Activated naive CD8-positive, alpha-beta T cell (primary cell): ENCODE results near the gene CXCL9.

ENCODE experiments used
- H3K27ac Mint-ChIP-seq: one replicate; pipeline ENCODE4 v1.8.0; 2021; ENCODE audit warnings: mixed read lengths
- H3K27me3 Mint-ChIP-seq: one replicate; pipeline ENCODE4 v1.8.0; 2021; ENCODE audit warnings: mixed read lengths
- H3K36me3 Mint-ChIP-seq: one replicate; pipeline ENCODE4 v1.8.0; 2021; ENCODE audit warnings: mixed read lengths
- H3K4me1 Mint-ChIP-seq: one replicate; pipeline ENCODE4 v1.8.0; 2021; ENCODE audit warnings: low read depth, mixed read lengths
- H3K4me3 Mint-ChIP-seq: one replicate; pipeline ENCODE4 v1.8.0; 2021; ENCODE audit warnings: mild to moderate bottlenecking, mixed read lengths
- H3K9me3 Mint-ChIP-seq: one replicate; pipeline ENCODE4 v1.8.0; 2021; ENCODE audit warnings: low read depth, mixed read lengths

The CXCL9 gene

GRCh38 chr4:76023389-76023788 is 16.1 kb upstream of the CXCL9 start, which contains the start of gene CXCL10:
TSS of gene CXCL10 (minus strand) at chr4:76023497. CDS start at chr4:76023431, 66 bp downstream.
- H3K27me3 Mint-ChIP-seq = no peaks in the 10 kb centered on the region
- H3K36me3 Mint-ChIP-seq = no peaks in the 10 kb centered on the region
- peaks cover 21% of the 10 kb centered on the region for H3K4me1 Mint-ChIP-seq
- H3K27ac Mint-ChIP-seq = peak within 1 kb of the TSS; percentile 18
- no peaks in the 10 kb centered on the region for H3K9me3 Mint-ChIP-seq
- peak within 1 kb of the TSS; percentile 41 for H3K4me3 Mint-ChIP-seq

DNA sequence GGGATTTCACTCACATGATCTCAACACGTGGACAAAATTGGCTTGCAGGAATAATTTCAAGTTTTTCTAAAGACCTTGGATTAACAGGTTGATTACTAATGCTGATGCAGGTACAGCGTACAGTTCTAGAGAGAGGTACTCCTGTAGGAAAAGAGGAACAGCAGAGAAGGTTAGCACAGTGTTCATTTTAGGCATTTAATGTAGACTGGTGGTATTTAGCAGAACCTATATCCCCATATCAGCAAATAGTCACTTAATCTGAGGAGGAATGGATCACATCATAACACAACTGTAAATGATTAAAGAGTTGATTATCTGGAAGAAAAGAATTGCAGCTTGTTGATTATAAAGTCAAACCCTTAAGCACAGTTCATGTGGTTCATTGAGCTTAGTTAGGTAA is 15.4 kb upstream of the CXCL9 start:
- no peaks in the 10 kb centered on the region for H3K9me3 Mint-ChIP-seq
- H3K36me3 Mint-ChIP-seq = no peaks in the 10 kb centered on the region
- no peaks in the 10 kb centered on the region for H3K27me3 Mint-ChIP-seq
- peaks cover 15% of the 10 kb centered on the region for H3K4me1 Mint-ChIP-seq
- no peak overlapping the region for H3K4me3 Mint-ChIP-seq
- no peak overlapping the region for H3K27ac Mint-ChIP-seq

GRCh38 chr4:76022031-76022430 is 14.7 kb upstream of the CXCL9 start:
- H3K4me1 Mint-ChIP-seq = peaks cover 13% of the 10 kb centered on the region
- no peaks in the 10 kb centered on the region for H3K27me3 Mint-ChIP-seq
- H3K27ac Mint-ChIP-seq = no peak overlapping the region
- no peak overlapping the region for H3K4me3 Mint-ChIP-seq
- no peaks in the 10 kb centered on the region for H3K36me3 Mint-ChIP-seq
- no peaks in the 10 kb centered on the region for H3K9me3 Mint-ChIP-seq

DNA sequence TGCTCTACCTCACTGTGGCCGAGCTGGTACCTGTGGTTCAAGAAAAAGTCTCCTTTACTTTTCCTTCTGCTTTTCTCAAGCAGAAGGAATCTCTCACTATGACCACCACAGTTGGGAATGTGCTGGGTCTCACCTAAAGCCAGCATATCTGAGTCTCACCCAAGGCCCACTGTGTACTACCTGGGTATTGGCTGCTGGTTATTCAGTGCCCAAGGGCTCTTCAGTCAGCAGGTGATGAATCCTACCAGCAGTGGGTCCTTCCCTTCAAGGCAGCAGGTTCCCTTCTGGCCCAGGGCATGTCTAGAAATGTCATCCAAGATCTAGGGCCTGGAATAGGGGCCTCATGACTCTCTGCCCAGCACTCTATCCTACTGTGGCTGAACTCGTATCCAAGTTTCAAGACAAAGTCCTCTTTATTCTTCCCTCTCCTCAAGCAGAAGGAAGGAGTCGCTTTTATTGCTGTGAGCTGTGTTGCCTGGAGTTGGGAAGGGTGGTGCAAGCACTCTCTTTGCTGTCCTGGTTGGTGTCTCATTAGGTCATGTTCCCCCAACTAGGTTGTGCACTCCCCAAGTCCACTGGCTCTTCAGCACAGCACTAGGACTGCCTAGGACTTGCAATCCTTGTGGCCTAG is 9.9 kb upstream of the CXCL9 start:
- H3K4me1 Mint-ChIP-seq = no peaks in the 10 kb centered on the region
- no peaks in the 10 kb centered on the region for H3K9me3 Mint-ChIP-seq
- no peak overlapping the region for H3K27ac Mint-ChIP-seq
- no peaks in the 10 kb centered on the region for H3K36me3 Mint-ChIP-seq
- H3K27me3 Mint-ChIP-seq = no peaks in the 10 kb centered on the region
- H3K4me3 Mint-ChIP-seq = no peak overlapping the region

DNA sequence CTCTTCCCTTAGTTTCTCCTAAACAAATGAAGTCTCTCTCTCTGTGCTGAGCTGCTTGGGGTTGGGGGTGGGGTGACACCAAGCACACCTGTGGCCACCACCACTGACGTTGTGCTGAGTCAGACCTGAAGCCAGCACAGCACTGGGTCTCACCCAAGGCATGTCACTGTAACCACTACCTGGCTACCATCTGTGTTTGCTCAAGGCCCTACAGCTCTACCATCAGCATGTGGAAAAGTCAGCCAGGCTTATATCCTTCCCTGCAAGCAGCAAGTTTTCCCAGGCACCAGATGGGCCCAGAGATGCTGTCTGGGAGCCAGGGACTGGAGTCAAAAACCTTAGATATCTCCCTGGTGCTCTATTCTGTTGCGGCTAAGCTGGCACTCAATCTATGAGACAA is 9.1 kb upstream of the CXCL9 start:
- Mint-ChIP-seq H3K36me3 (no peaks in the 10 kb centered on the region), H3K4me3 (no peak overlapping the region), H3K4me1 (no peaks in the 10 kb centered on the region), H3K27ac (no peak overlapping the region), H3K9me3 (no peaks in the 10 kb centered on the region), H3K27me3 (no peaks in the 10 kb centered on the region)

GRCh38 chr4:76013540-76013939 is 6.2 kb upstream of the CXCL9 start:
- Mint-ChIP-seq H3K27ac (no peak overlapping the region), H3K4me1 (no peaks in the 10 kb centered on the region), H3K9me3 (no peaks in the 10 kb centered on the region)

DNA sequence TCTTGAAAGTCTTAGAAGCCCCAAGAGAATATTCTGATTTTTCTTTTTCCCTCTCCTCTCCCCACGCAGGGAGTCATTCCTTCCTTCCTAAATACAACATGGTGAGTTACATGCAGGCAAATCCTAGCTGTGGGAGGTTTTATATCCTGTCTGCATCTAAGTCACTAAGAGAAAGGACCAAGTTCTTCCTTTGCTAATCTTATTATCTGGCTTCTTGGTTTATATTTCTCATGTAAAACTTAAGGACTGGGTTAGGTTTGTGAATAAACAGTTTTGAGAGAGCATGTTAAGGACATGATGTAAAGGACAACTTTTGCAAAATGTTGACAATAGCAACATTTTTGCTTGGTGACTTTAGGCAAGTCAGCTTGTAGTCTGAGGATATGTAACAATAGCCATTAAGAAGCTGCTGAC is 5.1 kb upstream of the CXCL9 start:
- H3K9me3 Mint-ChIP-seq = no peaks in the 10 kb centered on the region
- H3K27me3 Mint-ChIP-seq = peaks cover 3% of the 10 kb centered on the region
- H3K36me3 Mint-ChIP-seq = no peaks in the 10 kb centered on the region
- no peak overlapping the region for H3K27ac Mint-ChIP-seq
- H3K4me1 Mint-ChIP-seq = no peaks in the 10 kb centered on the region
- H3K4me3 Mint-ChIP-seq = no peak overlapping the region

More at GRCh38 chr4:76013540-76013939, 6.2 kb upstream of the CXCL9 start:
- H3K27me3 Mint-ChIP-seq = no peaks in the 10 kb centered on the region
- H3K36me3 Mint-ChIP-seq = no peaks in the 10 kb centered on the region
- no peak overlapping the region for H3K4me3 Mint-ChIP-seq

DNA sequence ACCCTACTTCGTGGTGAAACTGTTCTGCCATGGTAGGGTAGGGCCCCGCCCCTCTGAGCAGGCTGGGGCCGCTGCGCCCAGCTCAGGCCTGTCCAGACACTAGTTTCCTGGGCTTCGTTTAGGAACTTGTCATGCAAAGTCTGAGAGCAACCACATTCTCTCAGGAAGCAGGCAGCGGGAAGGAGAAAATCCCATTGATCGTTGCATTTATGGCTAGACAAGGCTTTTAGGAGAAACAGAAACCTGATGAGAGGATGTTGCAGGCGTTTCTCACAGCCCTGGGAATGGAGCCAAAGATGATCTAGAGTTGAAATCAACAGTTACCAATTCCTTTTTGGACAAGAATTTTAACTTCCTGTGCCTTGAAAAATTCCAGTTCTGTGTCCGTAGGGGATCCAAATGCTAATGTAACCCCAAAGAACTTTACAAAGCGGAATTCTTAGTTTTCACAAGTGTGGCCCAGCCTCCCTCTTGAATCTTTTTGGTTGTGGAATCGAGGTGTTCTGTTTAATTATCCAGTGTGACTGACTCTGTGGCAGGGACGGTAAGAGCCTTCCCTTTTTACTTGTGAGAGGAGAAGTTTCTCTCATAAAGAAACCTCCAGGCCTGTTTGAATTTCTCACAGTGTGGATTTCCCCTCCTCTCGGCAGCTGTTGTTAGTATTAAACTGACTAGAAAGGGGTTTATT is 4.5 kb upstream of the CXCL9 start:
- H3K36me3 Mint-ChIP-seq = no peaks in the 10 kb centered on the region
- peaks cover 3% of the 10 kb centered on the region for H3K27me3 Mint-ChIP-seq
- H3K4me3 Mint-ChIP-seq = no peak overlapping the region
- no peaks in the 10 kb centered on the region for H3K4me1 Mint-ChIP-seq
- no peaks in the 10 kb centered on the region for H3K9me3 Mint-ChIP-seq
- no peak overlapping the region for H3K27ac Mint-ChIP-seq

DNA sequence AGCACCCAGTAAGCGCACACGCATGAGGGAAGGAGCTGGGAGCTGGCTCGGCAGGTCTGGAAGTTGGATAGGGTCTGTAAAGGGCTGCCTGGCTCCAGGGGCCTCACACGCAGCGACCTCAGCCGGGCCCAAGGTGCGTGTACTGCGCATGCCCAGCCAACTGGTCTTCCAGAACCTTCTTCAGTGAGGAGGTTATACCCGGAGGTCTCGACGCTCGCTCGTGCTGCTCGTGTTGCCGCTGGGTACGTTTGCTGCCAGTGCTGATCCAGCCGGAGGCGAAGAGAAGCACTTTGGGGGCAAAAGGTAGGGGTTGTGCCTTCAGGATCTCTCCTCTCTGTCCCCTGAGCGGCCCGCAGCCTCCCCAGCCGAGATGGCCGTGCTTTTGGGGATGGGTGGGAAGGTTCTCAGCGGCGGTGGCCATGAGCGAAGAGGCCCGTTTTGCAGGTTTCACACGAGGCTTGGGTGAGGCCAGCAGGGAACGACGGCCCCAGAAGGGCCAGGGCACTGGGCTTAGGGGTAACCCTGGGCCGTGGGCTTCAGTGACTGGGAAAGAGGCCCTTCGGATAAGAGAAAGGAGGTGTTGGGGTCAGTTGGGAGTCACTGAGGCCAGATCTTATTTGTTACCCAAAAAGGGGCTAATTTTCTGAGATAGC is 3.8 kb upstream of the CXCL9 start:
- H3K27me3 Mint-ChIP-seq = peaks cover 5% of the 10 kb centered on the region
- H3K36me3 Mint-ChIP-seq = no peaks in the 10 kb centered on the region
- H3K4me1 Mint-ChIP-seq = no peaks in the 10 kb centered on the region
- no peak overlapping the region for H3K27ac Mint-ChIP-seq
- no peak overlapping the region for H3K4me3 Mint-ChIP-seq
- H3K9me3 Mint-ChIP-seq = no peaks in the 10 kb centered on the region

DNA sequence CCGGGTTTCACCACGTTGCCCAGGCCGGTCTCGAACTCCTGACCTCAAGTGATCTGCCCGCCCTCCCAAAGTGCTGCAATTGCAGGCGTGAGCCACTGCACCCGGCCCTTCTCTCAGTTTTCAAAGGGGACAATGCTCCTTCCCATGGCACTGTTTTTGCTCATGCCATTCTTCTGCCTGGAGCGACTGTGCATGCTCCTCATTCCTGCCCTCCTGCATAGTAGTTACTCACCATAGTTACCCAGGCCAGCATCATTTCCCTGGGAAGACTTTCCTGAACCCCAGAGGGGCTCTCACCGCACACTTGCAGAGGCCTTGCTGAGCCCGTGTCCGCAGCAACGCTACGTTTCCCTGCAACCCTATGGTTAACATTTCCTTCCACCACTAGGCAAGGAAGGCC is 3.3 kb upstream of the CXCL9 start:
- H3K27me3 Mint-ChIP-seq = peaks cover 7% of the 10 kb centered on the region
- no peaks in the 10 kb centered on the region for H3K9me3 Mint-ChIP-seq
- H3K36me3 Mint-ChIP-seq = no peaks in the 10 kb centered on the region
- H3K27ac Mint-ChIP-seq = no peak overlapping the region
- H3K4me3 Mint-ChIP-seq = no peak overlapping the region
- H3K4me1 Mint-ChIP-seq = no peaks in the 10 kb centered on the region

DNA sequence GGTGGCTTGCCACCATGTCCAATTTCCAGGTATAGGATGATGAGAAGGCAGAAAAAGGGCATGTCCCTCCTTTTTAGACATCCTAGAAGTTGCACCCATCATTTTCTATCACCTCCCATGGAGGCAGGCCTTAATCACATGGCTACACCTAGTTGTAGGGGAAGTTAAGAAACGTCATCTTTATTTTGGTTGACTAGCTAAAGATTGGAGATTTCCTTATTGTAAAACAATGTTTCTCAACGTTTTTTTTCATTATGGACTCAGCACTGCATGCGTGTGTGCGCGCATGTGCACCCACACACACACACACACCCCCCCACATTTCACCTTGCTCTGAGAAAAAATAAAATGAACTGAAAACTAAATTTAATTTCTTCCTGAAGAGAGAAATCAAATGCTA is 2.0 kb upstream of the CXCL9 start:
- peaks cover 9% of the 10 kb centered on the region for H3K27me3 Mint-ChIP-seq
- H3K36me3 Mint-ChIP-seq = no peaks in the 10 kb centered on the region
- no peak overlapping the region for H3K4me3 Mint-ChIP-seq
- no peaks in the 10 kb centered on the region for H3K9me3 Mint-ChIP-seq
- no peak overlapping the region for H3K27ac Mint-ChIP-seq
- H3K4me1 Mint-ChIP-seq = no peaks in the 10 kb centered on the region

- H3K27me3 Mint-ChIP-seq = peaks cover 9% of the 10 kb centered on the region
- no peak overlapping the region for H3K27ac Mint-ChIP-seq
- no peaks in the 10 kb centered on the region for H3K4me1 Mint-ChIP-seq
- no peaks in the 10 kb centered on the region for H3K9me3 Mint-ChIP-seq
- H3K36me3 Mint-ChIP-seq = peaks cover 2% of the 10 kb centered on the region
- H3K4me3 Mint-ChIP-seq = no peak overlapping the region
Measured at GRCh38 chr4:76003620-76004019, 3.7 kb downstream of the CXCL9 start.

GRCh38 chr4:76003035-76003434 is 4.3 kb downstream of the CXCL9 start:
- H3K36me3 Mint-ChIP-seq = peaks cover 2% of the 10 kb centered on the region
- no peak overlapping the region for H3K27ac Mint-ChIP-seq
- H3K4me1 Mint-ChIP-seq = no peaks in the 10 kb centered on the region
- no peaks in the 10 kb centered on the region for H3K9me3 Mint-ChIP-seq
- no peak overlapping the region for H3K4me3 Mint-ChIP-seq
- H3K27me3 Mint-ChIP-seq = peaks cover 7% of the 10 kb centered on the region

DNA sequence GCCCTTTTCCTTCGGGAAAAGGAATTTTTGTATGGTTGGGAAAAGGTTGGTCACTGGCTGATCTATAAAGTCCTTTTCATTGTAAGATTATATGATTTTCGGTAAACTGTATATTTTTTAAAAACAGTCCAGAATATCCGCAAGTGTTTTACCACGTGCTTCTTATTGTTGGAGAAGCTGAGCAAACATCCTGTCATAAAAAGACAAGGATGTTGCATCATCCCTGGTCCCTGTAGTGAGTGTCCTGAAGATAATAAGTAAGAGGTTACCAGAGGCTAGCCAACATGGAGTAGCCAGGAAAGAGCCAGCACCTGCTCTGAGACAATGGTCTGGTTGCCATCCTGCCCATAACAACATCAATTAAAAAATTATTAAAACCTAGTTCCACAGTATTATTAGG is 5.1 kb downstream of the CXCL9 start:
- H3K36me3 Mint-ChIP-seq = peaks cover 2% of the 10 kb centered on the region
- no peak overlapping the region for H3K27ac Mint-ChIP-seq
- no peaks in the 10 kb centered on the region for H3K9me3 Mint-ChIP-seq

GRCh38 chr4:76001700-76002099 is 5.6 kb downstream of the CXCL9 start:
- Mint-ChIP-seq H3K4me1 (no peaks in the 10 kb centered on the region), H3K27me3 (peaks cover 6% of the 10 kb centered on the region), H3K27ac (no peak overlapping the region)

More for the DNA sequence above, 5.1 kb downstream of the CXCL9 start:
- no peak overlapping the region for H3K4me3 Mint-ChIP-seq
- H3K27me3 Mint-ChIP-seq = peaks cover 6% of the 10 kb centered on the region
- H3K4me1 Mint-ChIP-seq = no peaks in the 10 kb centered on the region

More at GRCh38 chr4:76001700-76002099, 5.6 kb downstream of the CXCL9 start:
- Mint-ChIP-seq H3K4me3 (no peak overlapping the region), H3K9me3 (no peaks in the 10 kb centered on the region), H3K36me3 (peaks cover 2% of the 10 kb centered on the region)
